ENCODE results near the gene C6orf141. TPM values are rescaled to one million over a fixed set of nuclear protein-coding genes. Genes with fewer than 3 reads are reported as not detected.

The C6orf141 gene
- total RNA-seq, 1 donor from 2014 or later, result 2.1 TPM

- ATAC-seq (no peak), DNase-seq (no peak)
- H3K9me3 ChIP-seq, result no peaks in the 10 kb centered on the region
- H3K36me3 ChIP-seq, result no peaks in the 10 kb centered on the region
- intact Hi-C loops (cut with DNase I), result no loop called here
- peaks cover 21% of the 10 kb centered on the region for H3K27me3 ChIP-seq
- H3K4me3 ChIP-seq, result no peak overlapping the region
- H3K27ac ChIP-seq, result no peak overlapping the region
- TF ChIP-seq CTCF (IDR thresholded peaks at IDR 0.05), result no peak
- H3K4me1 ChIP-seq, result peaks cover 13% of the 10 kb centered on the region
These were observed 1.7 kb upstream of the C6orf141 start for GRCh38 chr6:49548613-49549304.

- Histone ChIP-seq H3K36me3 (no peaks in the 10 kb centered on the region), H3K4me1 (peaks cover 13% of the 10 kb centered on the region), H3K27me3 (peaks cover 21% of the 10 kb centered on the region), H3K4me3 (peak overlapping the region; percentile 42), H3K9me3 (no peaks in the 10 kb centered on the region), H3K27ac (no peak overlapping the region)
- TF ChIP-seq CTCF (IDR thresholded peaks at IDR 0.05), result no peak
- no peak for DNase-seq
- ATAC-seq, result no peak
- intact Hi-C loops (cut with DNase I), result no loop called here
These were observed 577 bp upstream of the C6orf141 start for GRCh38 chr6:49549691-49550491.

GRCh38 chr6:49551078-49551865 lies 804 bp downstream of the C6orf141 start:
- peak; percentile 69 for ATAC-seq
- no peak for TF ChIP-seq CTCF (IDR thresholded peaks at IDR 0.05)

GRCh38 chr6:49551866-49552129 lies 1.3 kb downstream of the C6orf141 start:
- H3K4me3 ChIP-seq, result peak overlapping the region; percentile 42
- H3K27ac ChIP-seq, result no peak overlapping the region
- H3K4me1 ChIP-seq, result peaks cover 13% of the 10 kb centered on the region
- H3K27me3 ChIP-seq, result peaks cover 21% of the 10 kb centered on the region
- TF ChIP-seq CTCF (IDR thresholded peaks at IDR 0.05), result no peak
- ATAC-seq (no peak), DNase-seq (no peak)
- no peaks in the 10 kb centered on the region for H3K36me3 ChIP-seq
- intact Hi-C loops (cut with DNase I), result no loop called here
- no peaks in the 10 kb centered on the region for H3K9me3 ChIP-seq

More at GRCh38 chr6:49551078-49551865, 804 bp downstream of the C6orf141 start:
- no peak for DNase-seq
- Histone ChIP-seq H3K4me1 (peaks cover 13% of the 10 kb centered on the region), H3K27me3 (peaks cover 21% of the 10 kb centered on the region), H3K27ac (no peak overlapping the region), H3K4me3 (peak overlapping the region; percentile 42), H3K9me3 (no peaks in the 10 kb centered on the region), H3K36me3 (no peaks in the 10 kb centered on the region)
- intact Hi-C loops (cut with DNase I), result no loop called here

GRCh38 chr6:49552596-49552995 lies 2.1 kb downstream of the C6orf141 start:
- Histone ChIP-seq H3K9me3 (no peaks in the 10 kb centered on the region), H3K27me3 (peaks cover 21% of the 10 kb centered on the region), H3K27ac (no peak overlapping the region), H3K36me3 (no peaks in the 10 kb centered on the region), H3K4me3 (no peak overlapping the region), H3K4me1 (peaks cover 13% of the 10 kb centered on the region)
- no peak for TF ChIP-seq CTCF (IDR thresholded peaks at IDR 0.05)
- no peak for ATAC-seq
- intact Hi-C loops (cut with DNase I), result no loop called here
- DNase-seq, result no peak

Measured in upper lobe of right lung (tissue), 1 donor.